WTC11 (cell line): Measurements from ENCODE around the gene COX8C. TPM values are rescaled to one million over a fixed set of nuclear protein-coding genes. Genes with fewer than 3 reads are reported as not detected.

Experiments used
- ATAC-seq: fragments of 200-7000 bp; cut with Tn5 transposase; 2 replicates; pipeline ENCODE4 v1.10.0; 2021; ENCODE audit warnings: mild to moderate bottlenecking, moderate library complexity
- CTCF ChIA-PET: fragments of 300-600 bp; sonication (Branson Sonifier 250); formaldehyde crosslinking; loops from one replicate; lab custom pipeline; 2021; ENCODE audit warnings: antibody characterized with exemption; lab: Charles Lee
- POLR2A ChIA-PET: fragments of 350-600 bp; sonication (Branson Sonifier 250); formaldehyde crosslinking; loops from one replicate; lab custom pipeline; 2021; ENCODE audit warnings: antibody characterized with exemption; lab: Charles Lee
- DNase-seq: peaks from one replicate; pipeline ENCODE4 v3.0.0; 2021; ENCODE audit warnings: low spot score
- H3K27ac Mint-ChIP-seq: 2 replicates; pipeline ENCODE4 v1.8.0; 2021; ENCODE audit warnings: mixed read lengths
- H3K27me3 Mint-ChIP-seq: 2 replicates; pipeline ENCODE4 v1.8.0; 2021; ENCODE audit warnings: low read depth, mild to moderate bottlenecking, moderate library complexity, mixed read lengths
- H3K36me3 Mint-ChIP-seq: 2 replicates; pipeline ENCODE4 v1.8.0; 2021; ENCODE audit warnings: mixed read lengths
- H3K4me1 Mint-ChIP-seq: 2 replicates; pipeline ENCODE4 v1.8.0; 2022; ENCODE audit warnings: mixed read lengths
- H3K4me3 Mint-ChIP-seq: 2 replicates; pipeline ENCODE4 v1.8.0; 2021; ENCODE audit warnings: mild to moderate bottlenecking, moderate library complexity, mixed read lengths
- H3K9me3 Mint-ChIP-seq: 2 replicates; pipeline ENCODE4 v1.8.0; 2021; ENCODE audit warnings: mixed read lengths
- CBFB ChIP-seq: sonication (generic); formaldehyde crosslinking; IDR thresholded peaks from 2 replicates; pipeline ENCODE4 v1.8.1; 2022; ENCODE audit warnings: mild to moderate bottlenecking, low read depth, missing genetic modification reagents
- EMX1 ChIP-seq: fragments of 250-450 bp; sonication (Bioruptor Pico); IDR thresholded peaks from 2 replicates; pipeline ENCODE4 v1.8.0; 2021; ENCODE audit warnings: mild to moderate bottlenecking
- ESRRA ChIP-seq: sonication (generic); formaldehyde crosslinking; IDR thresholded peaks from 2 replicates; pipeline ENCODE4 v1.8.1; 2022; ENCODE audit warnings: mild to moderate bottlenecking, missing genetic modification reagents, borderline replicate concordance
- FOXJ3 ChIP-seq: sonication (generic); formaldehyde crosslinking; IDR thresholded peaks from 2 replicates; pipeline ENCODE4 v1.9.0; 2021; ENCODE audit warnings: missing genetic modification reagents, mild to moderate bottlenecking, borderline replicate concordance
- FOXK1 ChIP-seq: sonication (generic); formaldehyde crosslinking; IDR thresholded peaks from 2 replicates; pipeline ENCODE4 v1.8.0; 2022; ENCODE audit warnings: mild to moderate bottlenecking, moderate library complexity, missing genetic modification reagents
- MXD4 ChIP-seq: fragments of 250-450 bp; sonication (Bioruptor Pico); IDR thresholded peaks from 2 replicates; pipeline ENCODE4 v1.8.0; 2021; ENCODE audit warnings: mild to moderate bottlenecking, moderate library complexity, borderline replicate concordance
- NFE2L1 ChIP-seq: sonication (generic); formaldehyde crosslinking; IDR thresholded peaks from 2 replicates; pipeline ENCODE4 v1.8.1; 2023; ENCODE audit warnings: missing genetic modification reagents
- NR2C2 ChIP-seq: sonication (generic); formaldehyde crosslinking; IDR thresholded peaks from 2 replicates; pipeline ENCODE4 v1.8.0; 2022; ENCODE audit warnings: mild to moderate bottlenecking, missing genetic modification reagents
- RORB ChIP-seq: fragments of 250-450 bp; sonication (Bioruptor Pico); IDR thresholded peaks from 2 replicates; pipeline ENCODE4 v1.9.0; 2021; ENCODE audit warnings: mild to moderate bottlenecking
- SP1 ChIP-seq: sonication (generic); formaldehyde crosslinking; conservative IDR thresholded peaks from 2 replicates; pipeline ENCODE4 v1.8.1; 2022; ENCODE audit warnings: missing genetic modification reagents
- TEAD4 ChIP-seq: sonication (generic); formaldehyde crosslinking; IDR thresholded peaks from 2 replicates; pipeline ENCODE4 v1.8.0; 2022; ENCODE audit warnings: mild to moderate bottlenecking, missing genetic modification reagents
- ZNF121 ChIP-seq: sonication (generic); formaldehyde crosslinking; IDR thresholded peaks from 2 replicates; pipeline ENCODE4 v1.8.0; 2023; ENCODE audit warnings: missing genetic modification reagents
- ZNF138 ChIP-seq: sonication (generic); formaldehyde crosslinking; conservative IDR thresholded peaks from 2 replicates; pipeline ENCODE4 v1.8.1; 2022; ENCODE audit warnings: mild to moderate bottlenecking, moderate library complexity, missing genetic modification reagents
- ZNF219 ChIP-seq: sonication (generic); formaldehyde crosslinking; IDR thresholded peaks from 2 replicates; pipeline ENCODE4 v1.8.0; 2023; ENCODE audit warnings: missing genetic modification reagents, mild to moderate bottlenecking, borderline replicate concordance
- ZNF423 ChIP-seq: fragments of 250-450 bp; sonication (Bioruptor Pico); IDR thresholded peaks from 2 replicates; pipeline ENCODE4 v2.1.2; 2022; ENCODE audit warnings: mild to moderate bottlenecking, moderate library complexity
- total RNA-seq: library from RNA; stranded (reverse); gene quantifications from 3 replicates; pipeline ENCODE4 v1.2.3, GENCODE V29; 2021
- TF ChIP-seq, protein P1 (sequence below): fragments of 250-450 bp; sonication (Bioruptor Pico); conservative IDR thresholded peaks from 2 replicates; pipeline ENCODE4 v1.9.0; 2021; ENCODE audit warnings: mild to moderate bottlenecking
- TF ChIP-seq, protein P2 (sequence below): sonication (generic); formaldehyde crosslinking; IDR thresholded peaks from 2 replicates; pipeline ENCODE4 v1.8.1; 2022; ENCODE audit warnings: low read depth, missing genetic modification reagents, borderline replicate concordance
- TF ChIP-seq, protein P3 (sequence below): sonication (generic); formaldehyde crosslinking; IDR thresholded peaks from 2 replicates; pipeline ENCODE4 v1.8.0; 2023; ENCODE audit warnings: missing genetic modification reagents
- TF ChIP-seq, protein P4 (sequence below): fragments of 250-450 bp; sonication (Bioruptor Pico); IDR thresholded peaks from 2 replicates; pipeline ENCODE4 v1.9.0; 2021; ENCODE audit warnings: moderate library complexity, mild to moderate bottlenecking, inconsistent platforms, borderline replicate concordance
- TF ChIP-seq, protein P5 (sequence below): sonication (generic); formaldehyde crosslinking; IDR thresholded peaks from 2 replicates; pipeline ENCODE4 v1.8.1; 2023; ENCODE audit warnings: mild to moderate bottlenecking, missing genetic modification reagents, borderline replicate concordance
- TF ChIP-seq, protein P6 (sequence below): sonication (generic); formaldehyde crosslinking; IDR thresholded peaks from 2 replicates; pipeline ENCODE4 v1.8.0; 2022; ENCODE audit warnings: mild to moderate bottlenecking, missing genetic modification reagents

COX8C gene
- total RNA-seq, 1 experiment from 2014 or later: not detected

DNA sequence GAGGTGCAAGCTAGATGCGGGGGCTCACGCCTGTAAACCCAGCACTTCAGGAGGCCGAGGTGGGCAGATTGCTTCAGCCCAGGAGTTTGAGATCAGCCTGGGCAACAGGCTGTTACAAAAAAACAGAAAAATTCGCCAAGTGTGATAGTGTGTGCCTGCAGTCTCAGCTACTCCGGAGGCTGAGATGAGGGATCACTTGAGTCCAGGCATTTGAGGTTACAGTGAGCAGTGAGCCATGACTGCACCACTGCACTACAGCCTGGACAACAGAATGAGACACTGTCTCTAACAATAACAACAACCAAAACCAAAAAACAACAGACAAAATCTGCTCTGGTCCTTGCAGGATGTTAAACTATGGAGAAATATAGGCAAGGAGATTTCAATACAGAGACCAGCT is 28.1 kb upstream of the COX8C start (continued):
- TF ChIP-seq, protein P1, sequence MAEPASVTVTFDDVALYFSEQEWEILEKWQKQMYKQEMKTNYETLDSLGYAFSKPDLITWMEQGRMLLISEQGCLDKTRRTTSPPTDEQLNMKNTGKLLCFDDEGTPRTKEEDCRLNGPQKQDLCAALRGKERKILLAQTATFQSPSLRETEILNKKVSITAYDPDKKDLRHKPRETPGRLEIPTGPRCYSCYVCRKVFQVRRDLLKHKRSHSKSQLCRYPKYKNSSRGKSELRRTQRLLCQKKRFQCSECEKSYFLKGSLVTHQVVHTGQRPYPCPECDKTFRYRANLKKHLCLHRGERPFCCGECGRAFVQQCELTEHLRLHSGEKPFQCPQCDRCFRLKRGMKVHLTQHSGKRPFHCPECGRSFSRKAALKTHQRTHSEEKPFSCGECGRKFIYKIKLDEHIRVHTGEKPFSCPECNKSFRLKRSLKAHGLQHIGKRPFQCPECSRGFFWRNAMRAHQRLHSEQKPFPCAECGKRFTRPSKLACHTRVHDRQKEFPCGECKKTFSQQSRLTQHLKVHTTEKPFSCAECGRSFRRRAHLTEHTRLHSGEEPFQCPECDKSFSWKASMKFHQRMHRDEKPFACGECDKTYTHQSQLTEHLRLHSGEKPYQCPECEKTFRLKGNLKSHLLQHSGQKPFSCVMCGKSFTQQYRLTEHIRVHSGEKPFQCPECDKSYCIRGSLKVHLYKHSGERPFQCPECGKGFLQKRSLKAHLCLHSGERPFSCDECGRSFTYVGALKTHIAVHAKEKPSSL (CRISPR knock-in tag): no peak
- TF ChIP-seq NR2C2 (CRISPR knock-in tag): no peak
- TF ChIP-seq, protein P2, sequence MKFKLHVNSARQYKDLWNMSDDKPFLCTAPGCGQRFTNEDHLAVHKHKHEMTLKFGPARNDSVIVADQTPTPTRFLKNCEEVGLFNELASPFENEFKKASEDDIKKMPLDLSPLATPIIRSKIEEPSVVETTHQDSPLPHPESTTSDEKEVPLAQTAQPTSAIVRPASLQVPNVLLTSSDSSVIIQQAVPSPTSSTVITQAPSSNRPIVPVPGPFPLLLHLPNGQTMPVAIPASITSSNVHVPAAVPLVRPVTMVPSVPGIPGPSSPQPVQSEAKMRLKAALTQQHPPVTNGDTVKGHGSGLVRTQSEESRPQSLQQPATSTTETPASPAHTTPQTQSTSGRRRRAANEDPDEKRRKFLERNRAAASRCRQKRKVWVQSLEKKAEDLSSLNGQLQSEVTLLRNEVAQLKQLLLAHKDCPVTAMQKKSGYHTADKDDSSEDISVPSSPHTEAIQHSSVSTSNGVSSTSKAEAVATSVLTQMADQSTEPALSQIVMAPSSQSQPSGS: no peak
- TF ChIP-seq SP1 (CRISPR knock-in tag): no peak
- TF ChIP-seq FOXK1 (CRISPR knock-in tag): no peak
- no peak for TF ChIP-seq TEAD4
- TF ChIP-seq ZNF423 (CRISPR knock-in tag): no peak

DNA sequence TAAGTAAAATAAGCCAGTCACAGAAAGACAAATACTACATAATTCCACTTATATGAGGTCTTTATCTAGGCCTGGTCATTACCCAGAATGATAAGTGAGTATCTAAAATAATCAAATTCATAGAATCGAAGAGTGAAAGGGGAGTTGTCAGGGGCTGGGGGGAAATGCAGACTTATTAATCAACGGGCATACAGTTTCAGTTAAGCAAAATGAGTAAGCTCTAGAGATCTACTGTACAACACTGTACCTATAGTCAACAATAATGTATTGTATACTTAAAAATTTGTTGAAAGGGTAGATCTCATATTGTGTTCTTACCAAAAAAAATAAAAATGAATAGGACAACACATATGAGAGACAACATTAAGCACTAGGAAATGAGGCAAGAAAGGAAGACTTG is 27.5 kb upstream of the COX8C start:
- ATAC-seq (no peak), DNase-seq (no peak)
- TF ChIP-seq EMX1: no peak
- TF ChIP-seq, protein P3, sequence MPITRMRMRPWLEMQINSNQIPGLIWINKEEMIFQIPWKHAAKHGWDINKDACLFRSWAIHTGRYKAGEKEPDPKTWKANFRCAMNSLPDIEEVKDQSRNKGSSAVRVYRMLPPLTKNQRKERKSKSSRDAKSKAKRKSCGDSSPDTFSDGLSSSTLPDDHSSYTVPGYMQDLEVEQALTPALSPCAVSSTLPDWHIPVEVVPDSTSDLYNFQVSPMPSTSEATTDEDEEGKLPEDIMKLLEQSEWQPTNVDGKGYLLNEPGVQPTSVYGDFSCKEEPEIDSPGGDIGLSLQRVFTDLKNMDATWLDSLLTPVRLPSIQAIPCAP (CRISPR knock-in tag): no peak
- no peak for TF ChIP-seq FOXJ3 (CRISPR knock-in tag)
- TF ChIP-seq ZNF423 (CRISPR knock-in tag): no peak
- no peak for TF ChIP-seq MXD4 (CRISPR knock-in tag)
- no peak for TF ChIP-seq TEAD4
- TF ChIP-seq CBFB: no peak
- TF ChIP-seq, protein P4, sequence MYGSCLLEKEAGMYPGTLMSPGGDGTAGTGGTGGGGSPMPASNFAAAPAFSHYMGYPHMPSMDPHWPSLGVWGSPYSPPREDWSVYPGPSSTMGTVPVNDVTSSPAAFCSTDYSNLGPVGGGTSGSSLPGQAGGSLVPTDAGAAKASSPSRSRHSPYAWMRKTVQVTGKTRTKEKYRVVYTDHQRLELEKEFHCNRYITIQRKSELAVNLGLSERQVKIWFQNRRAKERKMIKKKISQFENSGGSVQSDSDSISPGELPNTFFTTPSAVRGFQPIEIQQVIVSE (CRISPR knock-in tag): no peak
- no peak for TF ChIP-seq RORB (CRISPR knock-in tag)
- TF ChIP-seq, all 79 proteins: peak for 0
- Mint-ChIP-seq H3K27ac (0 out of 2 replicates have a peak overlapping the region, but pooled peaks have one; percentile 2), H3K36me3 (0 out of 2 replicates have a peak, but pooled peaks cover 3% of the 10 kb centered on the region), H3K4me3 (no peak overlapping the region), H3K27me3 (no peaks in the 10 kb centered on the region), H3K4me1 (peaks cover 28% of the 10 kb centered on the region), H3K9me3 (peaks cover 5% of the 10 kb centered on the region)
- ChIA-PET POLR2A (interaction anchor here (0.6 kb wide), 1 partner anchor 19 kb away, joined by 4 read pairs; no protein-coding TSS in a partner anchor), CTCF (no interaction called here)

DNA sequence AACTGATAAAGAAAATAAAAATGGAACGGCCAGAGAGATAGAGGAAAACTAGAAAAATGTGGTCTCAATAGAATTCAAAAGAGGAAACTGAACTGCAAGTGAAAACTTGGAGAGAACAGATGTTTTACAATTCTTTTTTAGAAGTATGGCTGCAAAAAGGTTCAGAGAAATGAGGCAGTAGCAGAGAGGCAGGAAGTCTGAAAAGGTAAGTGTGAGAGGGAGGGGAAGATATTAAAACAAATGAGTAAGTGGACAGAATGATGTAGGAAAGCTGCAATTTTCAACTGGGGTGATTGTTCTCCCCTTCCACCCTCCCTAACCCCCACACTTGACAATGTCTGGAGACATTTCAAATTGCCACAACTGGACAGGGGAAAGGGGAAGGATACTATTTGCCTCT is 27.0 kb upstream of the COX8C start:
- POLR2A ChIA-PET: interaction anchor here (0.6 kb wide), 1 partner anchor 20 kb away, joined by 4 read pairs; no protein-coding TSS in a partner anchor
- DNase-seq (no peak), ATAC-seq (no peak)
- H3K27me3 Mint-ChIP-seq: no peaks in the 10 kb centered on the region
- H3K4me3 Mint-ChIP-seq: no peak overlapping the region
- peaks cover 28% of the 10 kb centered on the region for H3K4me1 Mint-ChIP-seq
- H3K27ac Mint-ChIP-seq: 0 out of 2 replicates have a peak overlapping the region, but pooled peaks have one; percentile 2
- CTCF ChIA-PET: no interaction called here
- 0 out of 2 replicates have a peak, but pooled peaks cover 3% of the 10 kb centered on the region for H3K36me3 Mint-ChIP-seq
- H3K9me3 Mint-ChIP-seq: peaks cover 5% of the 10 kb centered on the region
- TF ChIP-seq NFE2L1 (CRISPR knock-in tag) (no peak), ZNF219 (no peak), ESRRA (CRISPR knock-in tag) (no peak), ZNF121 (CRISPR knock-in tag) (no peak), ZNF138 (CRISPR knock-in tag) (no peak)
- TF ChIP-seq, protein P5, sequence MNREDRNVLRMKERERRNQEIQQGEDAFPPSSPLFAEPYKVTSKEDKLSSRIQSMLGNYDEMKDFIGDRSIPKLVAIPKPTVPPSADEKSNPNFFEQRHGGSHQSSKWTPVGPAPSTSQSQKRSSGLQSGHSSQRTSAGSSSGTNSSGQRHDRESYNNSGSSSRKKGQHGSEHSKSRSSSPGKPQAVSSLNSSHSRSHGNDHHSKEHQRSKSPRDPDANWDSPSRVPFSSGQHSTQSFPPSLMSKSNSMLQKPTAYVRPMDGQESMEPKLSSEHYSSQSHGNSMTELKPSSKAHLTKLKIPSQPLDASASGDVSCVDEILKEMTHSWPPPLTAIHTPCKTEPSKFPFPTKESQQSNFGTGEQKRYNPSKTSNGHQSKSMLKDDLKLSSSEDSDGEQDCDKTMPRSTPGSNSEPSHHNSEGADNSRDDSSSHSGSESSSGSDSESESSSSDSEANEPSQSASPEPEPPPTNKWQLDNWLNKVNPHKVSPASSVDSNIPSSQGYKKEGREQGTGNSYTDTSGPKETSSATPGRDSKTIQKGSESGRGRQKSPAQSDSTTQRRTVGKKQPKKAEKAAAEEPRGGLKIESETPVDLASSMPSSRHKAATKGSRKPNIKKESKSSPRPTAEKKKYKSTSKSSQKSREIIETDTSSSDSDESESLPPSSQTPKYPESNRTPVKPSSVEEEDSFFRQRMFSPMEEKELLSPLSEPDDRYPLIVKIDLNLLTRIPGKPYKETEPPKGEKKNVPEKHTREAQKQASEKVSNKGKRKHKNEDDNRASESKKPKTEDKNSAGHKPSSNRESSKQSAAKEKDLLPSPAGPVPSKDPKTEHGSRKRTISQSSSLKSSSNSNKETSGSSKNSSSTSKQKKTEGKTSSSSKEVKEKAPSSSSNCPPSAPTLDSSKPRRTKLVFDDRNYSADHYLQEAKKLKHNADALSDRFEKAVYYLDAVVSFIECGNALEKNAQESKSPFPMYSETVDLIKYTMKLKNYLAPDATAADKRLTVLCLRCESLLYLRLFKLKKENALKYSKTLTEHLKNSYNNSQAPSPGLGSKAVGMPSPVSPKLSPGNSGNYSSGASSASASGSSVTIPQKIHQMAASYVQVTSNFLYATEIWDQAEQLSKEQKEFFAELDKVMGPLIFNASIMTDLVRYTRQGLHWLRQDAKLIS: no peak
- TF ChIP-seq, protein P6, sequence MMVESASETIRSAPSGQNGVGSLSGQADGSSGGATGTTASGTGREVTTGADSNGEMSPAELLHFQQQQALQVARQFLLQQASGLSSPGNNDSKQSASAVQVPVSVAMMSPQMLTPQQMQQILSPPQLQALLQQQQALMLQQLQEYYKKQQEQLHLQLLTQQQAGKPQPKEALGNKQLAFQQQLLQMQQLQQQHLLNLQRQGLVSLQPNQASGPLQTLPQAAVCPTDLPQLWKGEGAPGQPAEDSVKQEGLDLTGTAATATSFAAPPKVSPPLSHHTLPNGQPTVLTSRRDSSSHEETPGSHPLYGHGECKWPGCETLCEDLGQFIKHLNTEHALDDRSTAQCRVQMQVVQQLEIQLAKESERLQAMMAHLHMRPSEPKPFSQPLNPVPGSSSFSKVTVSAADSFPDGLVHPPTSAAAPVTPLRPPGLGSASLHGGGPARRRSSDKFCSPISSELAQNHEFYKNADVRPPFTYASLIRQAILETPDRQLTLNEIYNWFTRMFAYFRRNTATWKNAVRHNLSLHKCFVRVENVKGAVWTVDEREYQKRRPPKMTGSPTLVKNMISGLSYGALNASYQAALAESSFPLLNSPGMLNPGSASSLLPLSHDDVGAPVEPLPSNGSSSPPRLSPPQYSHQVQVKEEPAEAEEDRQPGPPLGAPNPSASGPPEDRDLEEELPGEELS (CRISPR knock-in tag): no peak
